ENCODE data around the gene TCHP.

DNA sequence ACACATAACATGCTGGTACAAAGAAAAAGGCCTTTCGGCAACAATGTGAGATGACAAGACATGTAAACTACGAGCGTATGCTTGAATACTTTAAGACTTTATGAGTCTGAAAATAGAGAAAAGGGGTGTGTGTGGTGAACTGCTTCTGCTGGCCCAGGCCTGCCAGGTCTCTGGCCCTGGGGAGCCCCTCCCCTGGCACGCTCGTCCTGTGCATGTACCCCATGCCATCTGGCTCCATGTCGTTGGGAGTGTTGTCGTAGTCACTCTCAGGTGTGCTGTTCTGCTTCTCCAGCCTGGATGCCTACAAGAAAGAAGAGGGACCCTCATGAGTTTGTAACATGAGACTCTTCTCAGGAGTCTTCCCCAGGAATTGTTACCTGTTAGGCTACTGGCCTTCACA lies 38.9 kb downstream of the TCHP start:
- TF ChIP-seq, protein P1, sequence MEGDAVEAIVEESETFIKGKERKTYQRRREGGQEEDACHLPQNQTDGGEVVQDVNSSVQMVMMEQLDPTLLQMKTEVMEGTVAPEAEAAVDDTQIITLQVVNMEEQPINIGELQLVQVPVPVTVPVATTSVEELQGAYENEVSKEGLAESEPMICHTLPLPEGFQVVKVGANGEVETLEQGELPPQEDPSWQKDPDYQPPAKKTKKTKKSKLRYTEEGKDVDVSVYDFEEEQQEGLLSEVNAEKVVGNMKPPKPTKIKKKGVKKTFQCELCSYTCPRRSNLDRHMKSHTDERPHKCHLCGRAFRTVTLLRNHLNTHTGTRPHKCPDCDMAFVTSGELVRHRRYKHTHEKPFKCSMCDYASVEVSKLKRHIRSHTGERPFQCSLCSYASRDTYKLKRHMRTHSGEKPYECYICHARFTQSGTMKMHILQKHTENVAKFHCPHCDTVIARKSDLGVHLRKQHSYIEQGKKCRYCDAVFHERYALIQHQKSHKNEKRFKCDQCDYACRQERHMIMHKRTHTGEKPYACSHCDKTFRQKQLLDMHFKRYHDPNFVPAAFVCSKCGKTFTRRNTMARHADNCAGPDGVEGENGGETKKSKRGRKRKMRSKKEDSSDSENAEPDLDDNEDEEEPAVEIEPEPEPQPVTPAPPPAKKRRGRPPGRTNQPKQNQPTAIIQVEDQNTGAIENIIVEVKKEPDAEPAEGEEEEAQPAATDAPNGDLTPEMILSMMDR (IDR thresholded peaks at IDR 0.05): no peak
- no peak for TF ChIP-seq POLR2A (IDR thresholded peaks at IDR 0.05)

Measured in Peyer's patch (tissue), 4 donors.